SK-N-SH (cell line): Measurements from ENCODE around the gene AGL. TPM values are rescaled to one million over a fixed set of nuclear protein-coding genes. Genes with fewer than 3 reads are reported as not detected.

Experiments
- CTCF ChIA-PET: fragments of 300-600, 350-600 bp; formaldehyde crosslinking; extraction: SDS; loops from one replicate; lab custom pipeline; 2021; lab: Yijun Ruan, JAX
- POLR2A ChIA-PET: fragments of 350-600 bp; sonication (Branson Sonifier 250); formaldehyde crosslinking; extraction: SDS; loops from one replicate; lab custom pipeline; 2020; ENCODE audit warnings: antibody characterized with exemption, inconsistent platforms; lab: Yijun Ruan, JAX
- DNase-seq: peaks from one replicate; pipeline ENCODE4 v3.0.0; 2012
- H2AFZ ChIP-seq: fragments of 200-600 bp; sonication (generic); 2 replicates; pipeline ENCODE4 v1.8.1; 2016; ENCODE audit warnings: antibody characterized with exemption, mild to moderate bottlenecking, low read depth
- H3F3A ChIP-seq: fragments of 200-600 bp; sonication (generic); replicated peaks from 2 replicates; pipeline ENCODE3; 2016; ENCODE audit warnings: antibody characterized with exemption, mild to moderate bottlenecking; ENCODE audit not compliant: insufficient read depth
- H3K27ac ChIP-seq, 2 experiments: fragments of 200-500 bp in 1 of 2; fragments of 200-600 bp in 1 of 2; sonication (Bioruptor generic) in 1 of 2; sonication (generic), shearing (Covaris generic) in 1 of 2; 2 replicates each; pipeline versions ENCODE4 v1.5.1 to v1.6.1; 2014 to 2016; ENCODE audit warnings: low read depth in 2 of 2, inconsistent platforms in 1 of 2, low read length in 1 of 2, mild to moderate bottlenecking in 1 of 2, mixed read lengths in 1 of 2
- H3K27me3 ChIP-seq: fragments of 200-600 bp; sonication (generic), shearing (Covaris generic); 2 replicates; pipeline ENCODE4 v1.6.1; 2016; ENCODE audit warnings: mixed run types; ENCODE audit not compliant: insufficient read depth
- H3K36me3 ChIP-seq, 2 experiments: fragments of 200-500 bp in 1 of 2; fragments of 200-600 bp in 1 of 2; sonication (Bioruptor generic) in 1 of 2; sonication (generic) in 1 of 2; replicated peaks in 1 of 2; 2 replicates each; pipeline versions ENCODE3 to v1.5.1; 2014 to 2016; ENCODE audit warnings: low read length in 1 of 2, mild to moderate bottlenecking in 1 of 2; ENCODE audit not compliant: insufficient read depth in 2 of 2, control insufficient read depth in 1 of 2
- H3K4me1 ChIP-seq, 2 experiments: fragments of 200-500 bp in 1 of 2; fragments of 200-600 bp in 1 of 2; sonication (Bioruptor generic) in 1 of 2; sonication (generic), shearing (Covaris generic) in 1 of 2; 2 replicates each; pipeline versions ENCODE4 v1.5.1 to v1.6.1; 2014 to 2016; ENCODE audit warnings: low read depth in 1 of 2, low read length in 1 of 2, mixed run types in 1 of 2; ENCODE audit not compliant: insufficient read depth in 2 of 2, control insufficient read depth in 1 of 2
- H3K4me2 ChIP-seq: fragments of 200-600 bp; sonication (generic), shearing (Covaris generic); 2 replicates; pipeline ENCODE4 v1.6.1; 2017; ENCODE audit warnings: mixed run types
- H3K4me3 ChIP-seq, 2 experiments: fragments of 200-500 bp in 1 of 2; fragments of 200-600 bp in 1 of 2; sonication (Bioruptor generic) in 1 of 2; sonication (generic), shearing (Covaris generic) in 1 of 2; 2 replicates each; pipeline versions ENCODE4 v1.5.1 to v1.8.1; 2014 to 2016; ENCODE audit warnings: low read depth in 2 of 2, inconsistent platforms in 1 of 2, low read length in 1 of 2, mild to moderate bottlenecking in 1 of 2, mixed read lengths in 1 of 2, moderate library complexity in 1 of 2
- H3K79me2 ChIP-seq: fragments of 200-600 bp; sonication (generic); 2 replicates; pipeline ENCODE4 v1.8.1; 2017; ENCODE audit warnings: mild to moderate bottlenecking; ENCODE audit not compliant: insufficient read depth
- H3K9ac ChIP-seq: fragments of 200-600 bp; sonication (generic); 2 replicates; pipeline ENCODE4 v1.6.1; 2017; ENCODE audit warnings: mixed run types
- H3K9me2 ChIP-seq: fragments of 200-600 bp; sonication (generic); 2 replicates; pipeline ENCODE4 v1.6.1; 2017; ENCODE audit warnings: mixed run types
- H3K9me3 ChIP-seq: fragments of 200-600 bp; sonication (generic); 2 replicates; pipeline ENCODE4 v1.6.1; 2017; ENCODE audit warnings: mixed run types, mild to moderate bottlenecking, moderate library complexity
- H4K20me1 ChIP-seq: fragments of 200-600 bp; sonication (generic); 2 replicates; pipeline ENCODE4 v1.6.1; 2017; ENCODE audit warnings: mild to moderate bottlenecking, mixed run types; ENCODE audit not compliant: insufficient read depth
- CHD2 ChIP-seq: fragments of 150-350 bp; IDR thresholded peaks from 2 replicates; pipeline ENCODE4 v1.6.1; 2018; ENCODE audit warnings: low read length; ENCODE audit not compliant: partially characterized antibody
- ELF1 ChIP-seq: IDR thresholded peaks from 2 replicates; pipeline ENCODE4 v1.4.0; 2012
- EP300 ChIP-seq, 2 experiments: IDR thresholded peaks; 2 replicates each; pipeline versions ENCODE4 v1.4.0 to v1.6.1; 2012; ENCODE audit warnings: borderline replicate concordance in 1 of 2, low read depth in 1 of 2, low read length in 1 of 2
- EZH2phosphoT487 ChIP-seq: fragments of 200-600 bp; sonication (generic); IDR thresholded peaks from 2 replicates; pipeline ENCODE4 v1.6.1; 2017; ENCODE audit warnings: low read depth, mixed run types, mild to moderate bottlenecking, antibody characterized with exemption, moderate library complexity, borderline replicate concordance
- FOXJ3 ChIP-seq: sonication (generic); formaldehyde crosslinking; IDR thresholded peaks from 2 replicates; pipeline ENCODE4 v1.5.1; 2020; ENCODE audit warnings: mild to moderate bottlenecking, missing genetic modification reagents
- FOXM1 ChIP-seq: IDR thresholded peaks from 2 replicates; pipeline ENCODE4 v1.4.0; 2012; ENCODE audit warnings: low read depth, mild to moderate bottlenecking
- GATA2 ChIP-seq: sonication (generic); formaldehyde crosslinking; IDR thresholded peaks from 2 replicates; pipeline ENCODE4 v1.5.0; 2020; ENCODE audit warnings: mild to moderate bottlenecking, missing genetic modification reagents
- JUND ChIP-seq: IDR thresholded peaks from 2 replicates; pipeline ENCODE4 v1.4.0; 2012
- MXI1 ChIP-seq: IDR thresholded peaks from 2 replicates; pipeline ENCODE4 v1.6.1; 2012; ENCODE audit warnings: mild to moderate bottlenecking, low read depth, low read length, improper control_type of control experiment
- NFIC ChIP-seq: IDR thresholded peaks from 2 replicates; pipeline ENCODE4 v1.4.0; 2012; ENCODE audit warnings: borderline replicate concordance
- POLR2AphosphoS5 ChIP-seq: IDR thresholded peaks from 2 replicates; pipeline ENCODE4 v1.6.1; 2012; ENCODE audit warnings: low read depth, low read length
- RAD21 ChIP-seq: IDR thresholded peaks from 2 replicates; pipeline ENCODE4 v1.6.1; 2012; ENCODE audit warnings: mild to moderate bottlenecking, low read length
- RXRA ChIP-seq: IDR thresholded peaks from 2 replicates; pipeline ENCODE4 v1.4.0; 2012; ENCODE audit warnings: low read depth, mild to moderate bottlenecking, borderline replicate concordance
- SIN3A ChIP-seq: IDR thresholded peaks from 2 replicates; pipeline ENCODE4 v1.6.1; 2012; ENCODE audit warnings: low read depth, mild to moderate bottlenecking, low read length, moderate library complexity, borderline replicate concordance
- TAF1 ChIP-seq: IDR thresholded peaks from 2 replicates; pipeline ENCODE4 v1.6.1; 2012; ENCODE audit warnings: low read depth, mild to moderate bottlenecking, low read length, moderate library complexity, borderline replicate concordance
- TEAD4 ChIP-seq: IDR thresholded peaks from 2 replicates; pipeline ENCODE4 v1.4.0; 2012; ENCODE audit warnings: mild to moderate bottlenecking, borderline replicate concordance; ENCODE audit not compliant: insufficient read depth
- YY1 ChIP-seq: IDR thresholded peaks from 2 replicates; pipeline ENCODE4 v1.4.0; 2012; ENCODE audit warnings: low read depth, mild to moderate bottlenecking
- WGBS: methylation state at CpG from one replicate; pipeline ENCODE4 v1.1.6; 2017; ENCODE audit warnings: low lambda C conversion rate; 5-methylcytosine and 5-hydroxymethylcytosine counted together
- polyA plus RNA-seq, 3 experiments: library from polyadenylated mRNA; depleted of rRNA; stranded (reverse); fragments of >200 nt; gene quantifications; 2 replicates each; pipeline ENCODE4 v1.2.3, GENCODE V29; 2012
- TF ChIP-seq, protein P1 (sequence below): fragments of 150-350 bp; IDR thresholded peaks from 2 replicates; pipeline ENCODE4 v1.6.1; 2017; ENCODE audit warnings: antibody characterized with exemption, low read length, low read depth, borderline replicate concordance
- TF ChIP-seq, protein P2 (sequence below): IDR thresholded peaks from 2 replicates; pipeline ENCODE4 v1.4.0; 2012; ENCODE audit warnings: low read depth
- TF ChIP-seq, protein P3 (sequence below): IDR thresholded peaks from 2 replicates; pipeline ENCODE4; 2012
- TF ChIP-seq, protein P4 (sequence below): fragments of 200-600 bp; sonication (generic); IDR thresholded peaks from 2 replicates; pipeline ENCODE4 v1.6.1; 2017; ENCODE audit warnings: antibody characterized with exemption, mild to moderate bottlenecking, moderate library complexity

The AGL gene
- polyA plus RNA-seq, 1 of the 3 experiments (the other 2 are of a cell fraction), result 1.5 TPM

DNA sequence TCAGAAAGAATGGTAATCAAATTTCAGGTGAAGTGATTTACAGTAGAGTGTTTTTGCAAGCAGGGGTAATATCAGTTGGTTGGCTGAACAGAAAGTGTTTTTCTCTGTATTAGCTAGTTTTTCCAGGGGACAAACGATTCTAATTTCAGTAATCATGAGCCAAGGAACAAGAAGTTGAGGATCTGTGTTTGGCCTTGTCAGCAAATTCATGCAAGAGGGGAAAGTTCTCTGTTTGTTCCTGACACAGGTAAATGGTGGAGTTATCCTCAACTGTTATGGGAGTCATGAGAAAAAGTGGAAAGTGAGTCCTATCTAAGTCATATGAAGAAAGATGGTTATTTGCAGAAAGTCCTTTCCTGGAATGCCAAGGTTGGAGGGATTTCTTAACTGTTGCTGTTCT is 95.0 kb downstream of the AGL start:
- Histone ChIP-seq H3K4me1 (peaks cover 0 to 6% of the 10 kb centered on the region in 2 experiments; a peak in 1 of 4 replicates), H3F3A (no peaks in the 10 kb centered on the region), H3K36me3 (no peaks in the 10 kb centered on the region), H4K20me1 (no peaks in the 10 kb centered on the region), H3K27me3 (no peaks in the 10 kb centered on the region), H3K27ac (no peak overlapping the region), H3K4me3 (no peak overlapping the region), H3K79me2 (no peaks in the 10 kb centered on the region), H2AFZ (no peak overlapping the region), H3K9me3 (no peaks in the 10 kb centered on the region), H3K4me2 (no peak overlapping the region), H3K9me2 (no peaks in the 10 kb centered on the region), H3K9ac (no peak overlapping the region)
- TF ChIP-seq CHD2 (no peak), TAF1 (no peak), MXI1 (no peak), SIN3A (no peak), RAD21 (no peak), NFIC (no peak), FOXJ3 (CRISPR knock-in tag) (no peak), YY1 (no peak), GATA2 (CRISPR knock-in tag) (no peak), JUND (no peak)
- TF ChIP-seq, protein P1, sequence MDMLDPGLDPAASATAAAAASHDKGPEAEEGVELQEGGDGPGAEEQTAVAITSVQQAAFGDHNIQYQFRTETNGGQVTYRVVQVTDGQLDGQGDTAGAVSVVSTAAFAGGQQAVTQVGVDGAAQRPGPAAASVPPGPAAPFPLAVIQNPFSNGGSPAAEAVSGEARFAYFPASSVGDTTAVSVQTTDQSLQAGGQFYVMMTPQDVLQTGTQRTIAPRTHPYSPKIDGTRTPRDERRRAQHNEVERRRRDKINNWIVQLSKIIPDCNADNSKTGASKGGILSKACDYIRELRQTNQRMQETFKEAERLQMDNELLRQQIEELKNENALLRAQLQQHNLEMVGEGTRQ, result no peak
- TF ChIP-seq, protein P2, sequence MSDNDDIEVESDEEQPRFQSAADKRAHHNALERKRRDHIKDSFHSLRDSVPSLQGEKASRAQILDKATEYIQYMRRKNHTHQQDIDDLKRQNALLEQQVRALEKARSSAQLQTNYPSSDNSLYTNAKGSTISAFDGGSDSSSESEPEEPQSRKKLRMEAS, result no peak
- ChIA-PET CTCF (no interaction called here), POLR2A (no interaction called here)
- 75% methylated on average over 1 of the region's 1 CpG for WGBS
- no peak for DNase-seq

DNA sequence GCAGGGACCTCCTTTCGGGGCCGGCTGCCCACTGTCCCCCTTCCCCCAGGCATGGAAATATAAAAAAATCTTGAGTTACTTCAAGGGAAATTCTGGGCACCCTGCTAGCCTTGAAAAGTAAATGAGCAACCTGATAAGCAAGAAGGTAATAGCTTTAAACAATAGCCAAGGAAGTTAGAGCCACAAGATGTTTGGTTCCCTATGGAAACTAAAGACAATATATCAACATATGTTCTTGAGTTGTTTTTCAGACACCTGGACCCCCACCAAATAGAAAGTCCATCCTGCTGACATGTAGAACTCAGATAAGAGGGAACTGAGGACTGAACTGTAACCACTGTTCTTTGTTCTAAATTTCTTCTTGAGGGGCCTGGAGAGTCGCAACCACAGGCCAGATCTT is 100.3 kb downstream of the AGL start:
- ChIA-PET CTCF (no interaction called here), POLR2A (no interaction called here)
- Histone ChIP-seq H3K36me3 (no peaks in the 10 kb centered on the region), H3K4me1 (no peaks in the 10 kb centered on the region), H3K27me3 (no peaks in the 10 kb centered on the region), H3K9me3 (no peaks in the 10 kb centered on the region), H3K9ac (no peak overlapping the region), H2AFZ (no peak overlapping the region), H3K4me2 (no peak overlapping the region), H3K9me2 (no peaks in the 10 kb centered on the region), H4K20me1 (no peaks in the 10 kb centered on the region), H3F3A (no peaks in the 10 kb centered on the region), H3K27ac (no peak overlapping the region), H3K79me2 (no peaks in the 10 kb centered on the region), H3K4me3 (no peak overlapping the region)
- TF ChIP-seq, protein P3, sequence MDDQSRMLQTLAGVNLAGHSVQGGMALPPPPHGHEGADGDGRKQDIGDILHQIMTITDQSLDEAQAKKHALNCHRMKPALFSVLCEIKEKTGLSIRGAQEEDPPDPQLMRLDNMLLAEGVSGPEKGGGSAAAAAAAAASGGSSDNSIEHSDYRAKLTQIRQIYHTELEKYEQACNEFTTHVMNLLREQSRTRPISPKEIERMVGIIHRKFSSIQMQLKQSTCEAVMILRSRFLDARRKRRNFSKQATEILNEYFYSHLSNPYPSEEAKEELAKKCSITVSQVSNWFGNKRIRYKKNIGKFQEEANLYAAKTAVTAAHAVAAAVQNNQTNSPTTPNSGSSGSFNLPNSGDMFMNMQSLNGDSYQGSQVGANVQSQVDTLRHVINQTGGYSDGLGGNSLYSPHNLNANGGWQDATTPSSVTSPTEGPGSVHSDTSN, result no peak
- no peak for TF ChIP-seq RXRA
- TF ChIP-seq, protein P4, sequence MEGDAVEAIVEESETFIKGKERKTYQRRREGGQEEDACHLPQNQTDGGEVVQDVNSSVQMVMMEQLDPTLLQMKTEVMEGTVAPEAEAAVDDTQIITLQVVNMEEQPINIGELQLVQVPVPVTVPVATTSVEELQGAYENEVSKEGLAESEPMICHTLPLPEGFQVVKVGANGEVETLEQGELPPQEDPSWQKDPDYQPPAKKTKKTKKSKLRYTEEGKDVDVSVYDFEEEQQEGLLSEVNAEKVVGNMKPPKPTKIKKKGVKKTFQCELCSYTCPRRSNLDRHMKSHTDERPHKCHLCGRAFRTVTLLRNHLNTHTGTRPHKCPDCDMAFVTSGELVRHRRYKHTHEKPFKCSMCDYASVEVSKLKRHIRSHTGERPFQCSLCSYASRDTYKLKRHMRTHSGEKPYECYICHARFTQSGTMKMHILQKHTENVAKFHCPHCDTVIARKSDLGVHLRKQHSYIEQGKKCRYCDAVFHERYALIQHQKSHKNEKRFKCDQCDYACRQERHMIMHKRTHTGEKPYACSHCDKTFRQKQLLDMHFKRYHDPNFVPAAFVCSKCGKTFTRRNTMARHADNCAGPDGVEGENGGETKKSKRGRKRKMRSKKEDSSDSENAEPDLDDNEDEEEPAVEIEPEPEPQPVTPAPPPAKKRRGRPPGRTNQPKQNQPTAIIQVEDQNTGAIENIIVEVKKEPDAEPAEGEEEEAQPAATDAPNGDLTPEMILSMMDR, result no peak
- no peak for TF ChIP-seq FOXJ3 (CRISPR knock-in tag)
- TF ChIP-seq CHD2, result no peak
- no peak for TF ChIP-seq JUND
- TF ChIP-seq SIN3A, result no peak
- no peak for TF ChIP-seq ELF1
- TF ChIP-seq TEAD4, result no peak
- TF ChIP-seq MXI1, result no peak
- TF ChIP-seq NFIC, result no peak
- TF ChIP-seq EZH2phosphoT487, result no peak
- TF ChIP-seq GATA2 (CRISPR knock-in tag), result no peak
- no peak for TF ChIP-seq POLR2AphosphoS5
- no peak for TF ChIP-seq EP300 (IDR thresholded peaks at IDR 0.05; ENCODE audit: borderline replicate concordance in 1 of 2, low read depth in 1 of 2, low read length in 1 of 2)
- no peak for TF ChIP-seq FOXM1
- DNase-seq, result no peak
- WGBS, result 93% methylated on average over 3 of the region's 3 CpGs
